ENCODE data around the gene TSPYL4. TPM values are rescaled to one million over a fixed set of nuclear protein-coding genes. Genes with fewer than 3 reads are reported as not detected.

TSPYL4 gene
- total RNA-seq, 1 donor from 2014 or later: 32.2 TPM

- no peak for DNase-seq (ENCODE audit: low spot score)
- Mint-ChIP-seq H3K4me3 (no peak overlapping the region), H3K4me1 (no peaks in the 10 kb centered on the region), H3K27ac (no peak overlapping the region), H3K9me3 (no peaks in the 10 kb centered on the region), H3K36me3 (no peaks in the 10 kb centered on the region), H3K27me3 (ENCODE audit: insufficient read depth, low read depth) (peaks cover 2% of the 10 kb centered on the region)
- Histone ChIP-seq H3K4me1 (no peaks in the 10 kb centered on the region), H4K20me1 (ENCODE audit: low read depth) (no peaks in the 10 kb centered on the region), H3K9ac (no peak overlapping the region), H3K4me3 (no peak overlapping the region), H3K36me3 (no peaks in the 10 kb centered on the region), H3K27me3 (no peaks in the 10 kb centered on the region), H3F3A (ENCODE audit: low read depth) (peaks cover 11% of the 10 kb centered on the region), H3K9me3 (ENCODE audit: low read depth) (no peaks in the 10 kb centered on the region), H3K79me2 (ENCODE audit: low read depth) (no peaks in the 10 kb centered on the region), H3K27ac (no peak overlapping the region), H2AFZ (replicated peaks) (no peak overlapping the region), H3K4me2 (no peak overlapping the region)
- TF ChIP-seq EZH2 (IDR thresholded peaks at IDR 0.05) (no peak), CTCF (IDR thresholded peaks at IDR 0.05) (no peak), EZH2phosphoT487 (IDR thresholded peaks at IDR 0.05) (no peak)
Measured at GRCh38 chr6:116214681-116215080, 39.2 kb downstream of the TSPYL4 start.

GRCh38 chr6:116210750-116211425 lies 43.0 kb downstream of the TSPYL4 start:
- Mint-ChIP-seq H3K27me3 (ENCODE audit: insufficient read depth, low read depth) (no peaks in the 10 kb centered on the region), H3K27ac (no peak overlapping the region), H3K4me1 (no peaks in the 10 kb centered on the region), H3K9me3 (no peaks in the 10 kb centered on the region), H3K36me3 (no peaks in the 10 kb centered on the region), H3K4me3 (no peak overlapping the region)
- Histone ChIP-seq H3K27me3 (no peaks in the 10 kb centered on the region), H3K27ac (no peak overlapping the region), H3K4me2 (no peak overlapping the region), H3K4me1 (no peaks in the 10 kb centered on the region), H4K20me1 (ENCODE audit: low read depth) (no peaks in the 10 kb centered on the region), H3K9me3 (ENCODE audit: low read depth) (no peaks in the 10 kb centered on the region), H3K36me3 (no peaks in the 10 kb centered on the region), H3K4me3 (no peak overlapping the region), H2AFZ (replicated peaks) (no peak overlapping the region), H3K9ac (no peak overlapping the region), H3K79me2 (ENCODE audit: low read depth) (no peaks in the 10 kb centered on the region), H3F3A (ENCODE audit: low read depth) (no peaks in the 10 kb centered on the region)
- no peak for DNase-seq (ENCODE audit: low spot score)
- TF ChIP-seq EZH2 (IDR thresholded peaks at IDR 0.05) (no peak), EZH2phosphoT487 (IDR thresholded peaks at IDR 0.05) (no peak)

GRCh38 chr6:116210316-116210715 lies 43.6 kb downstream of the TSPYL4 start:
- no peaks in the 10 kb centered on the region for H3K9me3 Mint-ChIP-seq
- Histone ChIP-seq H3K4me2 (no peak overlapping the region), H3K27me3 (no peaks in the 10 kb centered on the region), H3K4me1 (no peaks in the 10 kb centered on the region), H3K27ac (no peak overlapping the region), H3K9ac (no peak overlapping the region), H3K79me2 (ENCODE audit: low read depth) (no peaks in the 10 kb centered on the region), H3K4me3 (no peak overlapping the region), H4K20me1 (ENCODE audit: low read depth) (no peaks in the 10 kb centered on the region), H2AFZ (replicated peaks) (no peak overlapping the region), H3K36me3 (no peaks in the 10 kb centered on the region), H3K9me3 (ENCODE audit: low read depth) (no peaks in the 10 kb centered on the region), H3F3A (ENCODE audit: low read depth) (no peaks in the 10 kb centered on the region)
- TF ChIP-seq EZH2phosphoT487 (IDR thresholded peaks at IDR 0.05) (no peak), EZH2 (IDR thresholded peaks at IDR 0.05) (no peak), CTCF (IDR thresholded peaks at IDR 0.05) (no peak)
- H3K4me1 Mint-ChIP-seq: no peaks in the 10 kb centered on the region
- H3K27me3 Mint-ChIP-seq (ENCODE audit: insufficient read depth, low read depth): no peaks in the 10 kb centered on the region
- H3K27ac Mint-ChIP-seq: no peak overlapping the region
- no peaks in the 10 kb centered on the region for H3K36me3 Mint-ChIP-seq
- DNase-seq (ENCODE audit: low spot score): no peak
- H3K4me3 Mint-ChIP-seq: no peak overlapping the region

GRCh38 chr6:116208056-116208785 lies 45.7 kb downstream of the TSPYL4 start:
- no peak for TF ChIP-seq EZH2phosphoT487 (IDR thresholded peaks at IDR 0.05)
- TF ChIP-seq CTCF (IDR thresholded peaks at IDR 0.05): no peak
- TF ChIP-seq EZH2 (IDR thresholded peaks at IDR 0.05): no peak
- Histone ChIP-seq H3F3A (ENCODE audit: low read depth) (no peaks in the 10 kb centered on the region), H2AFZ (replicated peaks) (no peak overlapping the region), H4K20me1 (ENCODE audit: low read depth) (no peaks in the 10 kb centered on the region), H3K4me3 (no peak overlapping the region), H3K79me2 (ENCODE audit: low read depth) (no peaks in the 10 kb centered on the region), H3K4me1 (no peaks in the 10 kb centered on the region), H3K36me3 (no peaks in the 10 kb centered on the region), H3K9ac (no peak overlapping the region), H3K4me2 (no peak overlapping the region), H3K27ac (no peak overlapping the region), H3K9me3 (ENCODE audit: low read depth) (no peaks in the 10 kb centered on the region), H3K27me3 (no peaks in the 10 kb centered on the region)
- Mint-ChIP-seq H3K36me3 (no peaks in the 10 kb centered on the region), H3K9me3 (no peaks in the 10 kb centered on the region), H3K27me3 (ENCODE audit: insufficient read depth, low read depth) (no peaks in the 10 kb centered on the region), H3K4me3 (no peak overlapping the region), H3K27ac (no peak overlapping the region), H3K4me1 (no peaks in the 10 kb centered on the region)
- no peak for DNase-seq (ENCODE audit: low spot score)

All from neural progenitor cell (in vitro differentiated cells).